ENCODE data around the gene OR13C5. TPM values are rescaled to one million over a fixed set of nuclear protein-coding genes. Genes with fewer than 3 reads are reported as not detected.
"Not testable (repeated sequence)": the region's sequence is repeated elsewhere in the genome, so short reads cannot be mapped to it uniquely, and the experiment has no call there.

The OR13C5 gene
- polyA plus RNA-seq, 1 donor from 2014 or later = not detected

DNA sequence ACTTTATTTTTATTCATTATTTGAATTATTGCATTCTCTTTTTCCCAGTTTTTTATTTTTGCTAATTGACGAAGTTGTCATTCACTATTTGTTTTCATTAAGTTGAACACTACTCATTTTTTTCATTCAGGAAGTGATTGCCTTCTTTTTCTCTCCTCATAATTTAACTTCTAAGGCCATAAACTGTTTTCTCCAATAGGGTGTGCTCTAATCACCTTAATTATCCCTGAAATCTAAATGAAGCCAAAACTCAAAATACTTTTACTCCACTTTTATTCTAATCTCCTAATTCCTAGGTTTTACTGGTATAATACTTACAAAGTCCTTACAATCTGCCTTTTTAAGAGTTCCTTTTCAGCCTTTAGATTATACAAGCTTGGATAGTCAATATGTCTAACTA is 9.1 kb upstream of the OR13C5 start:
- no peaks in the 10 kb centered on the region for H3F3A ChIP-seq (ENCODE audit: insufficient read depth, low read length, poor library complexity, severe bottlenecking)
- no peaks in the 10 kb centered on the region for H3K79me2 ChIP-seq (replicated peaks; ENCODE audit: insufficient read depth, low read length)
- H3K27ac ChIP-seq (ENCODE audit: low read length) = no peak overlapping the region
- H3K36me3 ChIP-seq (ENCODE audit: insufficient read depth, low read length) = no peaks in the 10 kb centered on the region
- no peaks in the 10 kb centered on the region for H3K9me2 ChIP-seq (ENCODE audit: insufficient read depth, low read length)
- H3K4me3 ChIP-seq (ENCODE audit: low read length) = no peak overlapping the region
- H3K27me3 ChIP-seq (ENCODE audit: insufficient read depth, low read depth, low read length) = peaks cover 37% of the 10 kb centered on the region
- H3K4me2 ChIP-seq (ENCODE audit: low read length) = no peak overlapping the region
- TF ChIP-seq EP300 (conservative IDR thresholded peaks at IDR 0.05; ENCODE audit: poor library complexity, severe bottlenecking) (no peak), EZH2 (IDR thresholded peaks at IDR 0.05; ENCODE audit: borderline replicate concordance, insufficient read depth, low read length, poor library complexity, severe bottlenecking) (no peak)
- no peak overlapping the region for H3K9ac ChIP-seq (ENCODE audit: low read length)
- no peaks in the 10 kb centered on the region for H3K9me3 ChIP-seq (ENCODE audit: low read length)
- H4K20me1 ChIP-seq (ENCODE audit: insufficient read depth) = no peaks in the 10 kb centered on the region
- no peak overlapping the region for H2AFZ ChIP-seq (ENCODE audit: low read depth, low read length)

DNA sequence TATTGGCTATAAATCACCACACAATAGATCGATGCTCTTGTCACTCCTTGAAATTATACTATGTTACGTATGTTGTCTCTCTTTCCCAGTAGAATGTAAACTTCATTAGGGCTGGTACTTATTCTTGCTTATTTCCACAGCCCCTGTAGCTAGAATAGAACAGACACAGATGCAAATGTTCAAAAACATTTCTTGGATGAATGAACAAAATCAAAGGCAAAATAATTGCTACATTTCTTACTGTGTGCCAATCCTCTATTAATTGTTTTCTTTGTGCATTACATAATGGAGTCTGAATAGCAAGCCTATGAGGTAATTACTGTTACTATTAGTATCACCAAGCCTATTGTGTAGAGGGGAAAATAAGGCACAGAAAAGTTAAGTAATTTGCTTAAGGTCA is 6.9 kb upstream of the OR13C5 start:
- Histone ChIP-seq H3K4me3 (ENCODE audit: low read length) (no peak overlapping the region), H3K27me3 (ENCODE audit: insufficient read depth, low read depth, low read length) (peaks cover 52% of the 10 kb centered on the region), H3K27ac (ENCODE audit: low read length) (no peak overlapping the region), H4K20me1 (ENCODE audit: insufficient read depth) (no peaks in the 10 kb centered on the region), H2AFZ (ENCODE audit: low read depth, low read length) (no peak overlapping the region), H3K9me3 (ENCODE audit: low read length) (no peaks in the 10 kb centered on the region), H3K9ac (ENCODE audit: low read length) (no peak overlapping the region), H3K4me2 (ENCODE audit: low read length) (no peak overlapping the region), H3K36me3 (ENCODE audit: insufficient read depth, low read length) (no peaks in the 10 kb centered on the region), H3K79me2 (replicated peaks; ENCODE audit: insufficient read depth, low read length) (no peaks in the 10 kb centered on the region), H3F3A (ENCODE audit: insufficient read depth, low read length, poor library complexity, severe bottlenecking) (no peaks in the 10 kb centered on the region), H3K9me2 (ENCODE audit: insufficient read depth, low read length) (no peaks in the 10 kb centered on the region)
- no peak for TF ChIP-seq POLR2AphosphoS5 (IDR thresholded peaks at IDR 0.05)
- TF ChIP-seq, protein P1, sequence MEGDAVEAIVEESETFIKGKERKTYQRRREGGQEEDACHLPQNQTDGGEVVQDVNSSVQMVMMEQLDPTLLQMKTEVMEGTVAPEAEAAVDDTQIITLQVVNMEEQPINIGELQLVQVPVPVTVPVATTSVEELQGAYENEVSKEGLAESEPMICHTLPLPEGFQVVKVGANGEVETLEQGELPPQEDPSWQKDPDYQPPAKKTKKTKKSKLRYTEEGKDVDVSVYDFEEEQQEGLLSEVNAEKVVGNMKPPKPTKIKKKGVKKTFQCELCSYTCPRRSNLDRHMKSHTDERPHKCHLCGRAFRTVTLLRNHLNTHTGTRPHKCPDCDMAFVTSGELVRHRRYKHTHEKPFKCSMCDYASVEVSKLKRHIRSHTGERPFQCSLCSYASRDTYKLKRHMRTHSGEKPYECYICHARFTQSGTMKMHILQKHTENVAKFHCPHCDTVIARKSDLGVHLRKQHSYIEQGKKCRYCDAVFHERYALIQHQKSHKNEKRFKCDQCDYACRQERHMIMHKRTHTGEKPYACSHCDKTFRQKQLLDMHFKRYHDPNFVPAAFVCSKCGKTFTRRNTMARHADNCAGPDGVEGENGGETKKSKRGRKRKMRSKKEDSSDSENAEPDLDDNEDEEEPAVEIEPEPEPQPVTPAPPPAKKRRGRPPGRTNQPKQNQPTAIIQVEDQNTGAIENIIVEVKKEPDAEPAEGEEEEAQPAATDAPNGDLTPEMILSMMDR (IDR thresholded peaks at IDR 0.05; ENCODE audit: poor library complexity, severe bottlenecking) = no peak
- TF ChIP-seq SMC3 (conservative IDR thresholded peaks at IDR 0.05; ENCODE audit: poor library complexity) = no peak
- TF ChIP-seq, protein P2, sequence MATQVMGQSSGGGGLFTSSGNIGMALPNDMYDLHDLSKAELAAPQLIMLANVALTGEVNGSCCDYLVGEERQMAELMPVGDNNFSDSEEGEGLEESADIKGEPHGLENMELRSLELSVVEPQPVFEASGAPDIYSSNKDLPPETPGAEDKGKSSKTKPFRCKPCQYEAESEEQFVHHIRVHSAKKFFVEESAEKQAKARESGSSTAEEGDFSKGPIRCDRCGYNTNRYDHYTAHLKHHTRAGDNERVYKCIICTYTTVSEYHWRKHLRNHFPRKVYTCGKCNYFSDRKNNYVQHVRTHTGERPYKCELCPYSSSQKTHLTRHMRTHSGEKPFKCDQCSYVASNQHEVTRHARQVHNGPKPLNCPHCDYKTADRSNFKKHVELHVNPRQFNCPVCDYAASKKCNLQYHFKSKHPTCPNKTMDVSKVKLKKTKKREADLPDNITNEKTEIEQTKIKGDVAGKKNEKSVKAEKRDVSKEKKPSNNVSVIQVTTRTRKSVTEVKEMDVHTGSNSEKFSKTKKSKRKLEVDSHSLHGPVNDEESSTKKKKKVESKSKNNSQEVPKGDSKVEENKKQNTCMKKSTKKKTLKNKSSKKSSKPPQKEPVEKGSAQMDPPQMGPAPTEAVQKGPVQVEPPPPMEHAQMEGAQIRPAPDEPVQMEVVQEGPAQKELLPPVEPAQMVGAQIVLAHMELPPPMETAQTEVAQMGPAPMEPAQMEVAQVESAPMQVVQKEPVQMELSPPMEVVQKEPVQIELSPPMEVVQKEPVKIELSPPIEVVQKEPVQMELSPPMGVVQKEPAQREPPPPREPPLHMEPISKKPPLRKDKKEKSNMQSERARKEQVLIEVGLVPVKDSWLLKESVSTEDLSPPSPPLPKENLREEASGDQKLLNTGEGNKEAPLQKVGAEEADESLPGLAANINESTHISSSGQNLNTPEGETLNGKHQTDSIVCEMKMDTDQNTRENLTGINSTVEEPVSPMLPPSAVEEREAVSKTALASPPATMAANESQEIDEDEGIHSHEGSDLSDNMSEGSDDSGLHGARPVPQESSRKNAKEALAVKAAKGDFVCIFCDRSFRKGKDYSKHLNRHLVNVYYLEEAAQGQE (IDR thresholded peaks at IDR 0.05; ENCODE audit: borderline replicate concordance) = no peak
- TF ChIP-seq TAF1 (IDR thresholded peaks at IDR 0.05; ENCODE audit: low read depth) = no peak
- no peak for TF ChIP-seq RAD21 (conservative IDR thresholded peaks at IDR 0.05)

DNA sequence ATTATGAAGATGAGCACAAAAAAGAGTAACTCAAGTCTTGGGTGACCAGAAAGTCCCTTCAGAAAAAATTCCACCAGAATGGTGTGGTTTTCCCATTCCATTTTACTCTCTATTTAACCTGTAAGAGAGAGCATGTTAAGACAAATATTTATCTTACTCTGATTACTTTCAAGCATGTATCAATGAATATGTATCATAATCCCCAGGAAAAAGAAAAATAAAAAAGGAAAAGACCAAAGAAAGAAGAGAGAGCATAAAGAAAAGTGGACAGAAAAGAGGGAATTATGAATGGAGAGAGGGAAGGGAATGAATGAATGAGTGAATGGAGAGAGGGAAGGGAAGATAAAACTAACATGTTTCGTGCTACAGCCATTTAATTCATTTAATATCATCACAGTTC is 6.3 kb upstream of the OR13C5 start, which contains the start of gene OR13C2:
Gene OR13C2 (minus strand): TSS at position 101 of the 400 bp plus-strand sequence. CDS start 0 bp downstream, at position 101.
- peaks cover 52% of the 10 kb centered on the region for H3K27me3 ChIP-seq (ENCODE audit: insufficient read depth, low read depth, low read length)
- not testable (repeated sequence) for H3K27ac ChIP-seq (ENCODE audit: low read length); H3K36me3 ChIP-seq (ENCODE audit: insufficient read depth, low read length); H2AFZ ChIP-seq (ENCODE audit: low read depth, low read length); H3K9me2 ChIP-seq (ENCODE audit: insufficient read depth, low read length); H3K9me3 ChIP-seq (ENCODE audit: low read length); H4K20me1 ChIP-seq (ENCODE audit: insufficient read depth); H3K79me2 ChIP-seq (replicated peaks; ENCODE audit: insufficient read depth, low read length); H3K4me2 ChIP-seq (ENCODE audit: low read length); H3K4me3 ChIP-seq (ENCODE audit: low read length); H3K9ac ChIP-seq (ENCODE audit: low read length); H3F3A ChIP-seq (ENCODE audit: insufficient read depth, low read length, poor library complexity, severe bottlenecking)

Measured in neural cell (in vitro differentiated cells).